Measurements from ENCODE around the gene KDM8.

DNA sequence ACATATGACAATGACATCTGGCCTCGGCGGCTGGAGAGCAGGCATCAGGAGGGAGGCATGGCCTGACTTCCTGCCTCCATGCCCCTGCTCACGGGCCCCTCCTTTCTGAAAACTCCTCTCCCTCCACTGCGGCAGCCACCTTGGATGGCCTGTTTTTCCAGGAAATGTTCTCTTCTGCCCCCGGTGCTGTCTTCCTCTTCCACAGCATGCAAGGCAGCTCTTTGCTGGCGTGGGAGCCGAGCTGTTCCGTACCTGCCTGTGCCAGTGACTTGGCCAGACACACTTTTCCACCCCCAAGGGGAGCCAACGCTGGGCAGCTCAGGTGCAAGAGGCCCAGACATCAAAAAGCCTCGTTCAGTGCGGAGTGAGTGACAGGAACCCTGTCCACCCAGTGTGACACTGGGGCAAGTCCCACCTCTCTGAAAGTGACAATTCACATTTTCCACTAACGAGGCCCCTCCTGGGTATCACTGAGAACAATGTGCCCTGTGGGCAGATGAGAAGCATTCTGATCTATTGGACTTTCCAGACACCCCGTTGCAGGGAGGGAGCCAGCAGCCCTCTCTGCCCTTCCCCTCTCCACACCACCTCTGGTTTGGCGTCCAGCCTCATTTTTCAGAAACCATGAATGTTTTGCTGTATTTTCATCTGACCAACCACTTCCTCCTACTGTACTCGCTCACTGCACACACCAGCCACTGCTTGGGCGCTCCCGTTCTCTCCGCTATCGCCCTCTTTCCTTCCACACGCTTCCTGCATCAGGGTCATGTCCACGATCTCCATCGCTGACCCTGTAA, 34.1 kb downstream of the KDM8 start:
- TF ChIP-seq CTCF (IDR thresholded peaks at IDR 0.05): no peak
- no peak for TF ChIP-seq POLR2A (IDR thresholded peaks at IDR 0.05)
